ENCODE results near the gene SELENOI. TPM values are rescaled to one million over a fixed set of nuclear protein-coding genes. Genes with fewer than 3 reads are reported as not detected.

The SELENOI gene
- total RNA-seq, 2 experiments from 2014 or later: 27.7 to 31.5 TPM

DNA sequence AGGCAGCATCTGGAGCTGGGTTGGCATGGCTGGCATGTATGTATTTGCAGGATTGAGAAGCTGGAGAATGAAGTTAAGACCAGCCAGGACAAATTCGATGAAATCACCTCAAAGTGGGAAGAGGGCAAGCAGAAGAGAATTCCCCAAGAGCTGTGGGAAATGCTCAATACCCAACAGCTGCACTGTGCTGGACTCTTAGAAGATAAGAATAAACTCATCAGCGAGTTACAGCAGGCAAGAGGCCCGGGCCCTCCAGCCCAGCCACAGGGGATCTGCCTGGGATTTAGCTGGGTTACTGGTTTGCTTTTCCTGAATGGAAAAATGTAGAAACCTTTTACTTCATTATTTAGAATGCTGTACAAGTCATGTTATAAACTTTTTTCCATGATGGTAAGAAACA is 78.3 kb downstream of the SELENOI start:
- no peaks in the 10 kb centered on the region for H3K4me1 ChIP-seq (ENCODE audit: insufficient read depth, low read length)
- no peaks in the 10 kb centered on the region for H3K9me3 ChIP-seq (ENCODE audit: control insufficient read depth in 1 of 2, insufficient read depth in 1 of 2, low read length in 2 of 2)
- no peak overlapping the region for H3K27ac ChIP-seq (ENCODE audit: low read depth in 1 of 2, low read length in 2 of 2)
- Mint-ChIP-seq H3K27me3 (no peaks in the 10 kb centered on the region), H3K27ac (no peak overlapping the region), H3K4me1 (ENCODE audit: low read depth) (no peaks in the 10 kb centered on the region), H3K4me3 (no peak overlapping the region), H3K9me3 (no peaks in the 10 kb centered on the region), H3K36me3 (ENCODE audit: low read depth) (no peaks in the 10 kb centered on the region)
- CTCF ChIA-PET: no interaction called here
- ATAC-seq (ENCODE audit: poor library complexity): no peak
- H3K27me3 ChIP-seq (ENCODE audit: control insufficient read depth in 1 of 2, insufficient read depth in 2 of 2, low read length in 2 of 2): no peaks in the 10 kb centered on the region
- no peak for DNase-seq
- no peak overlapping the region for H3K4me3 ChIP-seq (ENCODE audit: low read length)
- intact Hi-C loops (cut with DNase I, micrococcal nuclease): no loop called here
- no peaks in the 10 kb centered on the region for H3K36me3 ChIP-seq (ENCODE audit: insufficient read depth, low read length)
- POLR2A ChIA-PET: no interaction called here
- no peak for TF ChIP-seq CTCF (IDR thresholded peaks at IDR 0.05)

DNA sequence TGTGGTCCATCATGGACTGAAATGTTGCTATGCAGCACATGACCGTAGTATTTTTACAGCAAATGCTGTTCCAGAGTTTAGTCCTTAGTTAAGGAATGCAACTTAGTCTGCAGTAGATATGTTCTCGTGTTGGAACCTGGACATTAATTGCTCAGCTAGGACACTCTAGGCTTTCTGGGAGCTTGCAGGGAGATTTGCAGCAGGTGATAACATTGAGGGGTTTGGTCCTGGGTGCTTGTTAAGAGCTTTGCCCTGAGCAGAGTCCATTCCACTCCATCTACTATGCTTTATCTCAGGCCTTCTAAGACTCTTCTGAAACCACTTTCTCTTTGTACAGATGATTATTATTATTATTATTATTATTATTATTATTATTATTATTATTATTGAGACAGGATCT is 82.9 kb downstream of the SELENOI start:
- peaks cover 11% of the 10 kb centered on the region for H3K27me3 Mint-ChIP-seq
- DNase-seq (no peak), ATAC-seq (ENCODE audit: poor library complexity) (no peak)
- no peak overlapping the region for H3K4me3 Mint-ChIP-seq
- CTCF ChIA-PET: no interaction called here
- intact Hi-C loops (cut with DNase I, micrococcal nuclease): no loop called here
- Histone ChIP-seq H3K36me3 (ENCODE audit: insufficient read depth, low read length) (no peaks in the 10 kb centered on the region), H3K27me3 (ENCODE audit: control insufficient read depth in 1 of 2, insufficient read depth in 2 of 2, low read length in 2 of 2) (no peaks in the 10 kb centered on the region), H3K4me3 (ENCODE audit: low read length) (no peak overlapping the region), H3K4me1 (ENCODE audit: insufficient read depth, low read length) (no peaks in the 10 kb centered on the region), H3K27ac (ENCODE audit: low read depth in 1 of 2, low read length in 2 of 2) (no peak overlapping the region), H3K9me3 (ENCODE audit: control insufficient read depth in 1 of 2, insufficient read depth in 1 of 2, low read length in 2 of 2) (no peaks in the 10 kb centered on the region)
- no peak for TF ChIP-seq CTCF (IDR thresholded peaks at IDR 0.05)
- no peaks in the 10 kb centered on the region for H3K36me3 Mint-ChIP-seq (ENCODE audit: low read depth)
- no peaks in the 10 kb centered on the region for H3K4me1 Mint-ChIP-seq (ENCODE audit: low read depth)
- no peaks in the 10 kb centered on the region for H3K9me3 Mint-ChIP-seq
- no peak overlapping the region for H3K27ac Mint-ChIP-seq
- POLR2A ChIA-PET: no interaction called here

DNA sequence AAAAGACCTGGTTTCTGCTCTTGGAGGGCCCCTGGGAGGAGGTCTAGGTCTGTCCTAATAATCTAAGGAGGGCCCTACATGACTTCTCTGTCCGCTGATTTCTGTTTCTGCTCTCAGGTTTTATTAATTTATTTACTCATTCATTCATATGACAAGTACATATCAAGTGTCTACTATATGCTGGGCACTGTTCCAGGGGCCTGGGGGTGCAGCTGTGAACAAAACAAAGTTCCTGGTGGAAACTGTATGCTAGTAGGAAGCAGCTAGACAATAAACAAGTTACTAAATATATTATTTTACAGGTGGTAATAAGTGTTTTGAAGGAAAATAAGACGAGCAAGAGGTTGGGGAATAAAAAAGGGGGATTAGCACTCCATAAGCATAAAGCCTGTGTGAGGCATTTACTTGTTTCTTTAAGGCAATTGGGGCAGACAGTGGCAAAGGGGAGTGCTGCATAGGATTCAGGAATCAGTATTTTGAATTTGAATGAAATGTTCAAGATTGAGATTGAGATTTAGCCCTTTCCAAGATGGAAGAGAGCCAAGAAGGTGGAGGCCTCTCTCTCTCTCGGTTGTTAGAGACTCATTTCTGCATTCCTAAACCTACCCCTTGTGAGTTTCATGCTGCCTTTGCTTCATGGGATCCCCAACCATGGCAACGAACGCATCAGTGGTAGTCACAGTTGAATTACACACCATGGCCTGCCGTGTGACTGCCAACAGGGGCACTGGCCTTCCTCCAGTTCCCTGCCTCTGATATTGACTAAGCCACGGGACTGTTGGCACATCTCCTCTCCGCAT is 84.0 kb downstream of the SELENOI start:
- CTCF ChIA-PET: no interaction called here
- Mint-ChIP-seq H3K27ac (no peak overlapping the region), H3K4me1 (ENCODE audit: low read depth) (no peaks in the 10 kb centered on the region), H3K27me3 (peaks cover 11% of the 10 kb centered on the region), H3K4me3 (no peak overlapping the region), H3K9me3 (no peaks in the 10 kb centered on the region), H3K36me3 (ENCODE audit: low read depth) (no peaks in the 10 kb centered on the region)
- Histone ChIP-seq H3K9me3 (ENCODE audit: control insufficient read depth in 1 of 2, insufficient read depth in 1 of 2, low read length in 2 of 2) (no peaks in the 10 kb centered on the region), H3K4me1 (ENCODE audit: insufficient read depth, low read length) (no peaks in the 10 kb centered on the region), H3K4me3 (ENCODE audit: low read length) (no peak overlapping the region), H3K36me3 (ENCODE audit: insufficient read depth, low read length) (no peaks in the 10 kb centered on the region), H3K27ac (ENCODE audit: low read depth in 1 of 2, low read length in 2 of 2) (no peak overlapping the region), H3K27me3 (ENCODE audit: control insufficient read depth in 1 of 2, insufficient read depth in 2 of 2, low read length in 2 of 2) (no peaks in the 10 kb centered on the region)
- POLR2A ChIA-PET: no interaction called here
- DNase-seq (no peak), ATAC-seq (ENCODE audit: poor library complexity) (no peak)
- no peak for TF ChIP-seq CTCF (IDR thresholded peaks at IDR 0.05)
- intact Hi-C loops (cut with DNase I, micrococcal nuclease): no loop called here

Measured in CD4-positive, alpha-beta T cell (primary cell).